GM12878 (cell line): ENCODE measurements around the gene CCDC47. TPM values are rescaled to one million over a fixed set of nuclear protein-coding genes. Genes with fewer than 3 reads are reported as not detected.

Experiments
- ATAC-seq: fragments of 200-7000 bp; cut with Tn5 transposase; 3 replicates; pipeline ENCODE4 v1.9.1; 2020; ENCODE audit warnings: mild to moderate bottlenecking, moderate library complexity
- BruUV-seq: library from RNA; stranded (reverse); fragments of 400-500 nt; replicated peaks from 2 replicates; lab custom pipeline; 2021; lab: Mats Ljungman, UMichigan
- CTCF ChIA-PET: fragments of 300-600 bp; sonication (Branson Sonifier 250); formaldehyde crosslinking; extraction: SDS; loops from one replicate; lab custom pipeline; 2021; ENCODE audit warnings: inconsistent platforms; lab: Yijun Ruan, JAX
- POLR2A ChIA-PET: fragments of 350-600 bp; formaldehyde crosslinking; extraction: SDS; loops from one replicate; lab custom pipeline; 2021; ENCODE audit warnings: inconsistent platforms; lab: Charles Lee
- RAD21 ChIA-PET: fragments of 300-600 bp; sonication (Branson Sonifier 250); formaldehyde crosslinking; loops from one replicate; lab custom pipeline; 2023; ENCODE audit warnings: antibody characterized with exemption; ENCODE audit not compliant: unreplicated experiment; lab: Charles Lee
- SMC1A ChIA-PET: fragments of 300-600 bp; sonication (Branson Sonifier 250); formaldehyde crosslinking; loops from one replicate; lab custom pipeline; 2023; ENCODE audit not compliant: unreplicated experiment, uncharacterized antibody; lab: Charles Lee
- DNase-seq: peaks from one replicate; pipeline ENCODE4 v3.0.0-alpha.2; 2011; ENCODE audit warnings: low read depth, low spot score
- FAIRE-seq: peaks from 3 replicates; lab custom pipeline; 2011; peaks lifted over from hg19 to GRCh38; lab: Jason Lieb, UNC
- H2AFZ ChIP-seq: 2 replicates; pipeline ENCODE4 v1.6.0; 2011; ENCODE audit warnings: low read depth, low read length, control low read depth; ENCODE audit not compliant: control insufficient read depth
- H3K27ac ChIP-seq: 2 replicates; pipeline ENCODE4 v1.5.1; 2011; ENCODE audit warnings: control low read depth; ENCODE audit not compliant: control insufficient read depth, insufficient read depth
- H3K27me3 ChIP-seq, 2 experiments: replicated peaks in 1 of 2; 2 replicates each; pipeline versions ENCODE4 v1.6.0 to v1.6.1; 2011; ENCODE audit warnings: low read length in 1 of 2; ENCODE audit not compliant: control insufficient read depth in 2 of 2, insufficient read depth in 2 of 2
- H3K36me3 ChIP-seq, 2 experiments: 2 replicates each; pipeline ENCODE4 v1.5.1; 2011; ENCODE audit warnings: low read length in 1 of 2; ENCODE audit not compliant: control insufficient read depth in 2 of 2, insufficient read depth in 2 of 2
- H3K4me1 ChIP-seq: 2 replicates; pipeline ENCODE4 v1.6.1; 2011; ENCODE audit warnings: mild to moderate bottlenecking, low read length, moderate library complexity, mixed read lengths; ENCODE audit not compliant: control insufficient read depth, insufficient read depth
- H3K4me2 ChIP-seq: 2 replicates; pipeline ENCODE4 v1.6.0; 2011; ENCODE audit warnings: control low read depth; ENCODE audit not compliant: control insufficient read depth, insufficient read depth
- H3K4me3 ChIP-seq: fragments of 200-600 bp; sonication (generic); 2 replicates; pipeline ENCODE4 v1.5.1; 2016
- H3K79me2 ChIP-seq: 2 replicates; pipeline ENCODE4 v1.6.0; 2011; ENCODE audit warnings: low read length; ENCODE audit not compliant: control insufficient read depth, insufficient read depth
- H3K9ac ChIP-seq: 2 replicates; pipeline ENCODE4 v1.8.0; 2011; ENCODE audit warnings: low read length, control low read depth, mixed read lengths; ENCODE audit not compliant: control insufficient read depth, insufficient read depth
- H3K9me3 ChIP-seq: replicated peaks from 3 replicates; pipeline ENCODE4 v1.5.1; 2011; ENCODE audit warnings: mild to moderate bottlenecking, low read length; ENCODE audit not compliant: control insufficient read depth, insufficient read depth
- H4K20me1 ChIP-seq: 2 replicates; pipeline ENCODE4 v1.6.0; 2011; ENCODE audit not compliant: control insufficient read depth, insufficient read depth
- ATF2 ChIP-seq: IDR thresholded peaks from 2 replicates; pipeline ENCODE4 v1.6.1; 2012; ENCODE audit warnings: low read length, inconsistent platforms
- BCLAF1 ChIP-seq: fragments of 450-650 bp; IDR thresholded peaks from 2 replicates; pipeline ENCODE4 v1.6.1; 2017; ENCODE audit warnings: antibody characterized with exemption, mild to moderate bottlenecking, moderate library complexity
- KAT2A ChIP-seq: conservative IDR thresholded peaks from 2 replicates; pipeline ENCODE4 v1.6.1; 2011; ENCODE audit warnings: low read depth, low read length; ENCODE audit not compliant: control insufficient read depth
- KLF5 ChIP-seq: fragments of 450-650 bp; IDR thresholded peaks from 2 replicates; pipeline ENCODE4 v1.6.1; 2014; ENCODE audit warnings: mild to moderate bottlenecking; ENCODE audit not compliant: partially characterized antibody
- NFIC ChIP-seq: IDR thresholded peaks from 2 replicates; pipeline ENCODE4 v1.6.1; 2012; ENCODE audit warnings: low read depth, mild to moderate bottlenecking, inconsistent platforms, low read length, moderate library complexity
- NR2C1 ChIP-seq: fragments of 450-650 bp; IDR thresholded peaks from 2 replicates; pipeline ENCODE4 v1.6.1; 2017; ENCODE audit warnings: antibody characterized with exemption, mild to moderate bottlenecking, moderate library complexity
- PBX3 ChIP-seq: IDR thresholded peaks from 2 replicates; pipeline ENCODE4 v1.6.1; 2011; ENCODE audit warnings: mild to moderate bottlenecking, low read depth, low read length, moderate library complexity; ENCODE audit not compliant: insufficient replicate concordance
- POLR2AphosphoS2 ChIP-seq: IDR thresholded peaks from 2 replicates; pipeline ENCODE4 v1.6.1; 2011; ENCODE audit warnings: low read depth, mild to moderate bottlenecking, low read length, improper control_type of control experiment, moderate library complexity
- RELA ChIP-seq: fragments of 450-650 bp; IDR thresholded peaks from 2 replicates; pipeline ENCODE4 v1.8.0; 2014; ENCODE audit warnings: borderline replicate concordance; ENCODE audit not compliant: partially characterized antibody
- SMC3 ChIP-seq: IDR thresholded peaks from 2 replicates; pipeline ENCODE4 v1.6.1; 2011; ENCODE audit warnings: low read length, improper control_type of control experiment, borderline replicate concordance
- SP1 ChIP-seq: IDR thresholded peaks from one replicate; pipeline ENCODE4 v1.6.1; 2011; ENCODE audit warnings: low read depth, low read length
- SUZ12 ChIP-seq: fragments of 200-600 bp; sonication (generic); IDR thresholded peaks from one replicate; pipeline ENCODE4 v1.6.1; 2018; ENCODE audit warnings: antibody characterized with exemption, mild to moderate bottlenecking; ENCODE audit not compliant: unreplicated experiment
- TARDBP ChIP-seq: IDR thresholded peaks from 2 replicates; pipeline ENCODE4 v1.6.1; 2016; ENCODE audit warnings: borderline replicate concordance
- ZBTB40 ChIP-seq: fragments of 450-650 bp; IDR thresholded peaks from 2 replicates; pipeline ENCODE4 v1.6.1; 2016; ENCODE audit warnings: mild to moderate bottlenecking, moderate library complexity, borderline replicate concordance
- ZNF384 ChIP-seq: IDR thresholded peaks from 2 replicates; pipeline ENCODE4 v1.6.1; 2012; ENCODE audit warnings: low read depth, mild to moderate bottlenecking, low read length, improper control_type of control experiment, borderline replicate concordance
- WGBS: methylation state at CpG from one replicate; pipeline ENCODE4 v1.1.6; 2016; ENCODE audit warnings: low lambda C conversion rate; ENCODE audit not compliant: insufficient replicate concordance, insufficient coverage; ENCODE audit errors: missing lambda C conversion rate; 5-methylcytosine and 5-hydroxymethylcytosine counted together
- in situ Hi-C: fragments of 300-500 bp; cut with MboI; formaldehyde crosslinking; loops from 9 replicates; pipeline ENCODE4 v1.14.3; 2018; ENCODE audit warnings: mixed read lengths
- intact Hi-C: fragments of 100-400 bp; cut with micrococcal nuclease; formaldehyde crosslinking; loops from one replicate; pipeline ENCODE4 v1.14.2; 2022; ENCODE audit not compliant: unreplicated experiment
- polyA plus RNA-seq, 11 experiments: library from polyadenylated mRNA; depleted of rRNA in 4 of 11; unstranded in 6 of 11; stranded (reverse) in 5 of 11; fragments of >200 nt; fragmentation: Nextera tagmentation in 4 of 11; fragmentation: Illumina TruSeq in 1 of 11; extraction: Ambion mirVana in 4 of 11; extraction: Trizol in 1 of 11; gene quantifications; 1 replicate in 1 of 11; 2 replicates in 10 of 11; pipeline versions ENCODE4 v1.2.1 to v1.2.3, GENCODE V29; 2011 to 2016; ENCODE audit warnings: inconsistent platforms in 2 of 11, missing spikeins in 2 of 11, low read depth in 1 of 11
- total RNA-seq, 4 experiments: library from RNA; depleted of rRNA in 3 of 4; stranded (reverse); fragments of >200 nt in 3 of 4; fragmentation: Illumina TruSeq in 1 of 4; extraction: Trizol in 1 of 4; gene quantifications; 2 replicates each; pipeline versions ENCODE4 v1.2.1 to v1.2.3, GENCODE V29; 2013 to 2021

Gene CCDC47
- total and polyA plus RNA-seq, 10 of the 15 experiments (the other 5 are each of a cell fraction or from before 2014, with no cell fraction given), result 13.6 to 81.4 (median 58.9) TPM

GRCh38 chr17:63809970-63810369 lies 36.6 kb upstream of the CCDC47 start:
- H3K36me3 ChIP-seq, result peaks cover 9 to 41% of the 10 kb centered on the region in 2 experiments
- ChIA-PET RAD21 (interaction anchor here (1.3 to 1.4 kb wide), 2 partner anchors 19 to 113 kb away, joined by 3 to 5 read pairs; no protein-coding TSS in a partner anchor), SMC1A (interaction anchor here (0.9 to 1.7 kb wide), 5 partner anchors 12 to 96 kb away, joined by 3 to 4 read pairs (median 3); no protein-coding TSS in a partner anchor), POLR2A (interaction anchor here (0.6 to 1.0 kb wide), 6 partner anchors 14 to 1193 kb away, joined by 3 to 8 read pairs (median 3); no protein-coding TSS in a partner anchor), CTCF (interaction anchor here (1.0 to 1.7 kb wide), 4 partner anchors 18 to 60 kb away, joined by 3 to 5 read pairs (median 4); no protein-coding TSS in a partner anchor)
- no peak overlapping the region for H3K9ac ChIP-seq
- TF ChIP-seq NR2C1 (no peak), ATF2 (no peak), POLR2AphosphoS2 (no peak), PBX3 (no peak), KLF5 (no peak), BCLAF1 (no peak), ZBTB40 (no peak), SP1 (no peak), KAT2A (no peak), SUZ12 (no peak), ZNF384 (no peak), TARDBP (no peak), NFIC (no peak), RELA (no peak), SMC3 (no peak)
- 74% methylated on average over 9 of the region's 9 CpGs for WGBS
- BruUV-seq, result no TSS peak
- no peak overlapping the region for H3K27ac ChIP-seq
- H3K4me2 ChIP-seq, result no peak overlapping the region
- intact Hi-C loops (no loop called here), in situ Hi-C loops (no loop called here)
- no peaks in the 10 kb centered on the region for H4K20me1 ChIP-seq
- H3K79me2 ChIP-seq, result no peaks in the 10 kb centered on the region
- H3K4me1 ChIP-seq, result no peaks in the 10 kb centered on the region
- no peaks in the 10 kb centered on the region for H3K9me3 ChIP-seq
- H3K27me3 ChIP-seq, result no peaks in the 10 kb centered on the region
- no peak overlapping the region for H2AFZ ChIP-seq
- no peak overlapping the region for H3K4me3 ChIP-seq
- ATAC-seq, result no peak
- DNase-seq, result no peak
- no peak for FAIRE-seq
